ENCODE results near the gene CRLF1.
A peak's percentile ranks its signal among the peaks of the same experiment; 100 is the strongest.

CRLF1 gene

GRCh38 chr19:18557411-18558201 lies 49.0 kb downstream of the CRLF1 start, which contains the start of gene KXD1:
KXD1 (plus strand) TSS chr19:18557870; CDS start chr19:18562057, 4,187 bp downstream.
- DNase-seq (ENCODE audit: low spot score): peak; percentile 99

GRCh38 chr19:18551631-18552030 lies 55.0 kb downstream of the CRLF1 start:
- DNase-seq (ENCODE audit: low spot score): no peak

GRCh38 chr19:18543814-18544475 lies 62.7 kb downstream of the CRLF1 start:
- peak; percentile 89 for DNase-seq (ENCODE audit: low spot score)
